Gastrocnemius medialis (tissue), 4 donors: ENCODE data around the gene SEC14L5. TPM values are rescaled to one million over a fixed set of nuclear protein-coding genes. Genes with fewer than 3 reads are reported as not detected.
A peak's percentile ranks its signal among the peaks of the same experiment; 100 is the strongest.

ENCODE experiments used
- ATAC-seq, 2 donors: fragments of 150-250 bp; one replicate each; pipeline ENCODE4 v1.9.1; 2016
- DNase-seq, 2 donors: peaks; one replicate each; pipeline ENCODE4 v3.0.0-alpha.2; 2019
- H3K27ac ChIP-seq, 4 donors: fragments of 200-600 bp; sonication (generic); 1 replicate in 1 of 4; 2 replicates in 3 of 4; pipeline ENCODE4 v1.5.1; 2016 to 2018; ENCODE audit warnings: mild to moderate bottlenecking in 2 of 4, moderate library complexity in 1 of 4
- H3K27me3 ChIP-seq, 3 donors: fragments of 200-600 bp; sonication (generic) in 2 of 3; 1 replicate in 1 of 3; 2 replicates in 2 of 3; pipeline versions ENCODE4 v1.5.1 to v1.6.0; 2016 to 2019; ENCODE audit warnings: mild to moderate bottlenecking in 1 of 3, moderate library complexity in 1 of 3
- H3K36me3 ChIP-seq, 2 donors: fragments of 200-600 bp; sonication (generic) in 1 of 2; one replicate each; pipeline ENCODE4 v1.5.1; 2017 to 2018
- H3K4me1 ChIP-seq, 2 donors: fragments of 200-600 bp; sonication (generic) in 1 of 2; one replicate each; pipeline ENCODE4 v1.5.1; 2016 to 2017; ENCODE audit warnings: mild to moderate bottlenecking in 2 of 2
- H3K4me3 ChIP-seq, 4 donors: fragments of 200-600 bp; sonication (generic) in 3 of 4; 1 replicate in 1 of 4; 2 replicates in 3 of 4; pipeline ENCODE4 v1.5.1; 2016 to 2019; ENCODE audit warnings: mild to moderate bottlenecking in 2 of 4
- H3K9me3 ChIP-seq, 3 donors: fragments of 200-600 bp; sonication (generic) in 2 of 3; 1 replicate in 1 of 3; 2 replicates in 2 of 3; pipeline ENCODE4 v1.5.1; 2016 to 2019
- POLR2A ChIP-seq, 2 donors: fragments of 450-650 bp; IDR thresholded peaks; one replicate each; pipeline ENCODE4 v1.6.1; 2017; ENCODE audit warnings: antibody characterized with exemption in 2 of 2, mild to moderate bottlenecking in 2 of 2, moderate library complexity in 2 of 2
- in situ Hi-C, 4 donors: fragments of 200-750 bp; cut with MboI; loops; one replicate each; pipeline versions ENCODE4 v1.15.0 to v1.8.0; 2017; ENCODE audit warnings: low sequenced_read_pairs in 4 of 4
- intact Hi-C: fragments of 100-400 bp; cut with DNase I; formaldehyde crosslinking; loops from one replicate; pipeline ENCODE4 v1.15.1; 2023; ENCODE audit warnings: low total_unique reads
- total RNA-seq, 4 donors: library from RNA; depleted of rRNA; stranded (reverse); fragments of >200 nt; gene quantifications; one replicate each; pipeline versions ENCODE4 v1.1.0 to v1.2.3, GENCODE V29; 2016
- TF ChIP-seq, protein P1 (sequence below), 5 experiments: fragments of 450-650 bp in 3 of 5; fragments of 200-600 bp in 2 of 5; sonication (generic) in 2 of 5; IDR thresholded peaks in 4 of 5; conservative IDR thresholded peaks in 1 of 5; 1 replicate in 4 of 5; 2 replicates in 1 of 5; pipeline ENCODE4 v1.5.1; 2016 to 2019; ENCODE audit warnings: antibody characterized with exemption in 5 of 5, mild to moderate bottlenecking in 3 of 5, moderate library complexity in 3 of 5

The SEC14L5 gene
- 1 to 10 TPM in 3 of 4 donors, under 1 TPM in 1; 0.85 to 5.8 (median 1.5) TPM for total RNA-seq

DNA sequence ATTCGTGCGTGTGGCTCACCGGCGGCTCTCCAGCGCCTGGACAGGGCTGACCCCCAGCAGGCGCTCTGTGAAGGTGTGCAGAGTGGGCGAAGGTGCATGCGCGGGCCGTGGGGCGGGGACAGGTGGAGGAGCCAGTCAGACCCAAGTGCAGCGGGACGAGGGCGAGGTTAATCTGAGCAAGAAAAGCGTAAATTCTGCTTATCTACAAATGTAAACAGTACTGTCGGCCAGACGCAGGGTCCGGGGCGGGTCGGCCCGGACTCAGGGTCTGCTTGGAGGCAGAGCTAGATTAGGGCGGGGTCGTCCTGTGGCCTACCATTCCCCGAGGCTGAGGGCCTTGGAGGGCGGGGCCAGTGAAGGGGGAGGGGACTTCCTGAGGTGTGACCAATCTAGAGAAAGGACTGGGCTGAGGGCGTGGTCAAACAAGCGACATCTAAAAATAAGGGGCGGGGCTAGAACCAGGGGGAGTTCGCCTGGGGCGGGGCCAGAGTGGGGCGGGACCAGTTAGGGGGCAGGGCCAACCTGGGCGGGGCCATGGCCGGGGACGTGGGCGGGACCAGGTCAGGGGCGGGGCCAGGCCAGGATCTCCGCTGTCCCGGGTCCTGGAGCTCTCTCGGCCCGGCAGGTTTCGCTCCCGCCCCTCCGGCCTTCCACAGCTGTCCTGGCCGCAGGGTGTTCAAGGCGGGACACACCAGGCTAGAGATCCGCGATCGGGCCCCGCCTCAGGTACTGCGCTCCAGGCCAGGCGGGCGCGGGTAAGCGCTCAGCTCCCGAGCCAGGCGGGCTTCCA lies at the start of gene SEC14L5:
TSS of gene SEC14L5 (plus strand) at position 611 of the 790 bp plus-strand sequence. CDS start 994 bp downstream, outside the sequence.
- no peaks in the 10 kb centered on the region for H3K9me3 ChIP-seq
- H3K36me3 ChIP-seq, result no peaks in the 10 kb centered on the region
- in situ Hi-C loops, result loop anchor here in 2 of 4 donors (10.0 to 25.0 kb wide), 2 partner anchors 113 to 471 kb away; partner anchors contain the start of genes GLYR1 (in 1 of the 2), HMOX2 (in 1 of the 2) and UBN1 (in 1 of the 2)
- H3K27ac ChIP-seq, result peak within 1 kb of the TSS; percentile 53 to 81 (median 72)
- H3K4me1 ChIP-seq, result peaks cover 6 to 11% of the 10 kb centered on the region in 2 donors
- H3K27me3 ChIP-seq, result no peaks in the 10 kb centered on the region
- peak within 1 kb of the TSS; percentile 50 to 76 (median 58) for H3K4me3 ChIP-seq
- no peak for TF ChIP-seq POLR2A (IDR thresholded peaks at IDR 0.05)
- TF ChIP-seq, protein P1, sequence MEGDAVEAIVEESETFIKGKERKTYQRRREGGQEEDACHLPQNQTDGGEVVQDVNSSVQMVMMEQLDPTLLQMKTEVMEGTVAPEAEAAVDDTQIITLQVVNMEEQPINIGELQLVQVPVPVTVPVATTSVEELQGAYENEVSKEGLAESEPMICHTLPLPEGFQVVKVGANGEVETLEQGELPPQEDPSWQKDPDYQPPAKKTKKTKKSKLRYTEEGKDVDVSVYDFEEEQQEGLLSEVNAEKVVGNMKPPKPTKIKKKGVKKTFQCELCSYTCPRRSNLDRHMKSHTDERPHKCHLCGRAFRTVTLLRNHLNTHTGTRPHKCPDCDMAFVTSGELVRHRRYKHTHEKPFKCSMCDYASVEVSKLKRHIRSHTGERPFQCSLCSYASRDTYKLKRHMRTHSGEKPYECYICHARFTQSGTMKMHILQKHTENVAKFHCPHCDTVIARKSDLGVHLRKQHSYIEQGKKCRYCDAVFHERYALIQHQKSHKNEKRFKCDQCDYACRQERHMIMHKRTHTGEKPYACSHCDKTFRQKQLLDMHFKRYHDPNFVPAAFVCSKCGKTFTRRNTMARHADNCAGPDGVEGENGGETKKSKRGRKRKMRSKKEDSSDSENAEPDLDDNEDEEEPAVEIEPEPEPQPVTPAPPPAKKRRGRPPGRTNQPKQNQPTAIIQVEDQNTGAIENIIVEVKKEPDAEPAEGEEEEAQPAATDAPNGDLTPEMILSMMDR (IDR thresholded peaks at IDR 0.05 in 4 of 5, conservative IDR thresholded peaks at IDR 0.05 in 1 of 5), result no peak
- DNase-seq, result peak; percentile 97 to 98
- intact Hi-C loops, result loop anchor here (1.0 to 2.0 kb wide), 4 partner anchors 24 to 333 kb away; partner anchors contain the start of genes GLYR1, MGRN1, NUDT16L1 and UBN1
- peak; percentile 94 to 96 for ATAC-seq

DNA sequence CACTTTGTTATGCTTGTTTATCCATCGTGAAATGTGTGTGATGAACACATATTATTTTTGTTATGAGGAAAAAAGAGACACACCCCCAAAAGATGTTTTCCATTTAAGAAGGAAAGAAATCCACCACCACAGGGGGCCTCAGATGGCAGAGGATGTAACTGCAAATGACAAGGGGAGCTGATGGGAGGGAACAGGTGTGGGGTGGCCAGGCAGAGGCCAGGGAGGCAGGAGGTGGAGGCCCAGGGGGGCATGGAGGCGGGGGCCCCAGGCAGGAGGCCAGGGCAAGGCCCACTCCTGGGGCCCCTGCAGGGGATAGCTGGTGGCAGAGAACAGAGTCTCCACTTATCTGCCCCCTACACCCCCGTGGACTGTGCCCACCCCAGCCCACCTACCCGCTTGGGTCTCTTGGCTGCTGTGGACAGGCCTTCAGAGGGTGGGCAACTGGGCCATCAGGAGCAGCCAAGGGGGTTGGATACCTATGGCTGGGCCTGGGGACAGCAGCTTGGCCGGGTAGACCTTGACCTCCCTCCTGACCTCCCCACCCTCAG lies 49.2 kb upstream of the SEC14L5 start:
- H3K4me3 ChIP-seq, result no peak overlapping the region
- no peaks in the 10 kb centered on the region for H3K27me3 ChIP-seq
- intact Hi-C loops, result no loop called here
- H3K9me3 ChIP-seq, result no peaks in the 10 kb centered on the region
- ATAC-seq (no peak), DNase-seq (no peak)
- TF ChIP-seq POLR2A (IDR thresholded peaks at IDR 0.05), result no peak
- TF ChIP-seq, protein P1 (IDR thresholded peaks at IDR 0.05 in 4 of 5, conservative IDR thresholded peaks at IDR 0.05 in 1 of 5), result no peak
- H3K36me3 ChIP-seq, result no peaks in the 10 kb centered on the region
- H3K4me1 ChIP-seq, result no peaks in the 10 kb centered on the region
- H3K27ac ChIP-seq, result no peak overlapping the region
- in situ Hi-C loops, result no loop called here

DNA sequence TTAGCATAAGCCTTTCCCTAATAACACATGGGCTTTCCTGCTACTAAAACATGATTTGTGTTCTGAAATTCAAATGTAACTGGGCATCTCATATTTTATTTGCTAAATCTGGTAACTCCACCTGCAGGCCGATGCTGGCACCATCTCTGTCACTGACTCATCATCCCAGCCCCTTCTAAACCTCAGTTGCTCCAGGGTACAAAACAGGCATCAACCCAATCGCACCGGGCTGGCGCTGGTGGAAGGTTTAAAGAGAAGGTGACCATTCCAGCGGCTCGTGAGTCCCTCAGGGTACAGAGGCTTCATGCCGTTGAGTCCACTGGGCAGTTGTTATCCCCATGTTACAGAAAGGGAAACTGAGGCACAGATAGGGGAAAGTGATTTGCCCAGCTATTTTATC lies 48.3 kb upstream of the SEC14L5 start:
- Histone ChIP-seq H3K9me3 (no peaks in the 10 kb centered on the region), H3K4me1 (no peaks in the 10 kb centered on the region), H3K4me3 (no peak overlapping the region), H3K27ac (no peak overlapping the region), H3K36me3 (no peaks in the 10 kb centered on the region), H3K27me3 (no peaks in the 10 kb centered on the region)
- TF ChIP-seq, protein P1 (IDR thresholded peaks at IDR 0.05 in 4 of 5, conservative IDR thresholded peaks at IDR 0.05 in 1 of 5), result no peak
- no peak for TF ChIP-seq POLR2A (IDR thresholded peaks at IDR 0.05)
- DNase-seq (no peak), ATAC-seq (no peak)
- in situ Hi-C loops (no loop called here), intact Hi-C loops (no loop called here)

DNA sequence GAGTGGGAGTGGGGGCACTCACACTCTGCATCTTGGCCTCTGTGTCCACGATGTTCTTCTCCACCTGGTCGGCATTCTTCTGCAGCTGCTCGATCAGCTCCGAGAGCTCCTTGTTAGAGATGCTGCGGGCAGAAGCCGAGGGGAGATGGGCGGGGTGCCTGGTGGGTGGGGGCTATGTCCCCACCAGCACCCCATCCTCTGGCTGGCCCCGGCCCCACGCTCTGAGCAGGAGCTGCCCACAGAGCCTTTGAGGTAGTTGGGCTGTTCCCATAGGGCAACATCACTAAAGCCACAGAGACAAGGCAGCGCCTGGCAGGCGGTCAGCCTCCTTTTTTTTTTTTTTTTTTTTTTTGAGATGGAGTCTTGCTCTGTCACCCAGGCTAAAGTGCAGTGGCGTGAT lies 47.3 kb upstream of the SEC14L5 start:
- intact Hi-C loops, result no loop called here
- H3K27ac ChIP-seq, result no peak overlapping the region
- H3K4me3 ChIP-seq, result no peak overlapping the region
- no peaks in the 10 kb centered on the region for H3K4me1 ChIP-seq
- in situ Hi-C loops, result no loop called here
- no peak for ATAC-seq
- DNase-seq, result no peak
- H3K36me3 ChIP-seq, result no peaks in the 10 kb centered on the region
- no peaks in the 10 kb centered on the region for H3K27me3 ChIP-seq
- no peaks in the 10 kb centered on the region for H3K9me3 ChIP-seq
- TF ChIP-seq POLR2A (IDR thresholded peaks at IDR 0.05), result no peak
- TF ChIP-seq, protein P1 (IDR thresholded peaks at IDR 0.05 in 4 of 5, conservative IDR thresholded peaks at IDR 0.05 in 1 of 5), result no peak
